ENCODE measurements around the gene DOCK2.

- TF ChIP-seq CBX8 (IDR thresholded peaks at IDR 0.05) (no peak), TP53 (CRISPR knock-in tag; IDR thresholded peaks at IDR 0.05) (no peak), REST (IDR thresholded peaks at IDR 0.05) (no peak), PBX3 (IDR thresholded peaks at IDR 0.05) (no peak), POLR2A (IDR thresholded peaks at IDR 0.05; ENCODE audit: low read length) (no peak), CTCF (IDR thresholded peaks at IDR 0.05) (no peak), RAD21 (conservative IDR thresholded peaks at IDR 0.05 in 1 of 2, IDR thresholded peaks at IDR 0.05 in 1 of 2) (no peak), USF2 (IDR thresholded peaks at IDR 0.05) (no peak), KDM1A (IDR thresholded peaks at IDR 0.05; ENCODE audit: low read depth) (no peak), E2F6 (IDR thresholded peaks at IDR 0.05; ENCODE audit: borderline replicate concordance, low read depth) (no peak), MAX (IDR thresholded peaks at IDR 0.05) (no peak)
Observed at GRCh38 chr5:170107674-170108073, 470.6 kb downstream of the DOCK2 start.

Measured in A549 (cell line).